HG02840 (cell line): ENCODE results near the gene TMEM63A.
A peak's percentile ranks its signal among the peaks of the same experiment; 100 is the strongest.
"Not testable (repeated sequence)": the region's sequence is repeated elsewhere in the genome, so short reads cannot be mapped to it uniquely, and the experiment has no call there.

ENCODE experiments used
- ATAC-seq: cut with Tn5 transposase; IDR thresholded peaks from one replicate; pipeline ENCODE4 v1.9.1; 2021; ENCODE audit warnings: mild to moderate bottlenecking, moderate library complexity, moderate number of reproducible peaks; ENCODE audit not compliant: unreplicated experiment, low FRiP score

The TMEM63A gene

GRCh38 chr1:225909477-225909876 is 27.3 kb upstream of the TMEM63A start:
- ATAC-seq = no peak

GRCh38 chr1:225908773-225909172 is 26.6 kb upstream of the TMEM63A start:
- ATAC-seq = no peak

GRCh38 chr1:225908013-225908640 is 25.9 kb upstream of the TMEM63A start:
- ATAC-seq = no peak

GRCh38 chr1:225907341-225907740 is 25.2 kb upstream of the TMEM63A start:
- ATAC-seq = no peak

- ATAC-seq = no peak
Measured at GRCh38 chr1:225906467-225906866, 24.3 kb upstream of the TMEM63A start.

- no peak for ATAC-seq
Measured at GRCh38 chr1:225903623-225904022, 21.4 kb upstream of the TMEM63A start.

GRCh38 chr1:225899044-225899925 is 17.1 kb upstream of the TMEM63A start:
- no peak for ATAC-seq

GRCh38 chr1:225897595-225898514 is 15.7 kb upstream of the TMEM63A start:
- ATAC-seq = no peak

GRCh38 chr1:225896937-225897549 is 14.9 kb upstream of the TMEM63A start:
- peak; percentile 99 for ATAC-seq

GRCh38 chr1:225896494-225896893 is 14.3 kb upstream of the TMEM63A start:
- ATAC-seq = no peak

- ATAC-seq = no peak
Measured at GRCh38 chr1:225892307-225892706, 10.1 kb upstream of the TMEM63A start.

- no peak for ATAC-seq
Measured at GRCh38 chr1:225891229-225891972, 9.2 kb upstream of the TMEM63A start.

GRCh38 chr1:225890346-225891228 is 8.4 kb upstream of the TMEM63A start:
- no peak for ATAC-seq

- ATAC-seq = no peak
Measured at GRCh38 chr1:225889743-225890142, 7.6 kb upstream of the TMEM63A start.

GRCh38 chr1:225888898-225889601 is 6.9 kb upstream of the TMEM63A start, which contains the start of gene LEFTY1:
Gene LEFTY1, minus strand, starts transcription at chr1:225889146. Its CDS starts 80 bp downstream, at chr1:225889066.
- ATAC-seq = no peak

- no peak for ATAC-seq
Measured at GRCh38 chr1:225888289-225888897, 6.2 kb upstream of the TMEM63A start.

GRCh38 chr1:225887554-225888288 is 5.5 kb upstream of the TMEM63A start:
- ATAC-seq = not testable (repeated sequence)
